CD4-positive, alpha-beta T cell treated with Interleukin-6 at 100 ng/mL for 8 hours (primary cell): Measurements from ENCODE around the gene TUBAL3.

Source experiments
- DNase-seq: peaks from one replicate; pipeline ENCODE4 v3.0.0-alpha.2; 2020; ENCODE audit warnings: mixed read lengths, low spot score

TUBAL3 gene

GRCh38 chr10:5404208-5405041 lies at the start of gene TUBAL3:
TUBAL3 (minus strand) TSS chr10:5404828; CDS start chr10:5404792, 36 bp downstream.
- DNase-seq, result no peak

GRCh38 chr10:5453749-5454489 lies 49.3 kb upstream of the TUBAL3 start:
- no peak for DNase-seq

GRCh38 chr10:5450605-5451384 lies 46.2 kb upstream of the TUBAL3 start:
- DNase-seq, result no peak

GRCh38 chr10:5449823-5450222 lies 45.2 kb upstream of the TUBAL3 start:
- no peak for DNase-seq

- no peak for DNase-seq
These were observed 44.6 kb upstream of the TUBAL3 start for GRCh38 chr10:5449227-5449626.

- DNase-seq, result no peak
These were observed 43.8 kb upstream of the TUBAL3 start for GRCh38 chr10:5448333-5449001.

GRCh38 chr10:5447611-5448071 lies 43.0 kb upstream of the TUBAL3 start:
- DNase-seq, result peak; percentile 56

- DNase-seq, result no peak
These were observed 42.4 kb upstream of the TUBAL3 start for GRCh38 chr10:5447056-5447455.

GRCh38 chr10:5446390-5446926 lies 41.8 kb upstream of the TUBAL3 start:
- DNase-seq, result peak; percentile 80

- DNase-seq, result no peak
These were observed 40.4 kb upstream of the TUBAL3 start for GRCh38 chr10:5445006-5445405.

GRCh38 chr10:5443429-5443828 lies 38.8 kb upstream of the TUBAL3 start:
- DNase-seq, result no peak

GRCh38 chr10:5442990-5443370 lies 38.4 kb upstream of the TUBAL3 start:
- no peak for DNase-seq

GRCh38 chr10:5442065-5442989 lies 37.7 kb upstream of the TUBAL3 start:
- peak; percentile 51 for DNase-seq

GRCh38 chr10:5441106-5441505 lies 36.5 kb upstream of the TUBAL3 start:
- no peak for DNase-seq

- no peak for DNase-seq
These were observed 35.6 kb upstream of the TUBAL3 start for GRCh38 chr10:5440206-5440605.

GRCh38 chr10:5435328-5435727 lies 30.7 kb upstream of the TUBAL3 start:
- DNase-seq, result no peak

- peak; percentile 28 for DNase-seq
These were observed 29.6 kb upstream of the TUBAL3 start for GRCh38 chr10:5434017-5434753.

- no peak for DNase-seq
These were observed 28.6 kb upstream of the TUBAL3 start for GRCh38 chr10:5433182-5433581.

GRCh38 chr10:5428133-5428532 lies 23.5 kb upstream of the TUBAL3 start:
- DNase-seq, result no peak

- no peak for DNase-seq
These were observed 20.1 kb upstream of the TUBAL3 start for GRCh38 chr10:5424751-5425150.
